ENCODE measurements around the gene LSP1.

Gene LSP1

GRCh38 chr11:1834062-1834610 lies 18.7 kb upstream of the LSP1 start:
- no peak for TF ChIP-seq CTCF (IDR thresholded peaks at IDR 0.05; ENCODE audit: low read depth, low read length)
- H3K9me3 ChIP-seq (ENCODE audit: severe bottlenecking) = no peaks in the 10 kb centered on the region
- no peak for DNase-seq
- no peaks in the 10 kb centered on the region for H3K36me3 ChIP-seq
- H3K4me3 ChIP-seq (ENCODE audit: low read depth, low read length) = no peak overlapping the region
- peaks cover 97% of the 10 kb centered on the region for H3K27me3 ChIP-seq (ENCODE audit: insufficient read depth, low read depth, severe bottlenecking)
- no peak overlapping the region for H3K27ac ChIP-seq

- Histone ChIP-seq H3K27ac (no peak within 1 kb of the TSS), H3K36me3 (no peaks in the 10 kb centered on the region), H3K27me3 (ENCODE audit: insufficient read depth, low read depth, severe bottlenecking) (peaks cover 94% of the 10 kb centered on the region), H3K9me3 (ENCODE audit: severe bottlenecking) (no peaks in the 10 kb centered on the region), H3K4me3 (ENCODE audit: low read depth, low read length) (no peak within 1 kb of the TSS)
- no peak for TF ChIP-seq CTCF (IDR thresholded peaks at IDR 0.05; ENCODE audit: low read depth, low read length)
- DNase-seq = no peak
These were observed 17.9 kb upstream of the LSP1 start, which contains the start of gene SYT8 for GRCh38 chr11:1834779-1835670. Gene SYT8 (plus strand): TSS chr11:1834990. CDS start chr11:1835106, 116 bp downstream.

- no peaks in the 10 kb centered on the region for H3K36me3 ChIP-seq
- peaks cover 94% of the 10 kb centered on the region for H3K27me3 ChIP-seq (ENCODE audit: insufficient read depth, low read depth, severe bottlenecking)
- no peak for DNase-seq
- H3K27ac ChIP-seq = no peak overlapping the region
- no peaks in the 10 kb centered on the region for H3K9me3 ChIP-seq (ENCODE audit: severe bottlenecking)
- TF ChIP-seq CTCF (IDR thresholded peaks at IDR 0.05; ENCODE audit: low read depth, low read length) = no peak
- H3K4me3 ChIP-seq (ENCODE audit: low read depth, low read length) = no peak overlapping the region
These were observed 17.2 kb upstream of the LSP1 start for GRCh38 chr11:1835671-1836010.

- Histone ChIP-seq H3K36me3 (no peaks in the 10 kb centered on the region), H3K9me3 (ENCODE audit: severe bottlenecking) (no peaks in the 10 kb centered on the region), H3K27me3 (ENCODE audit: insufficient read depth, low read depth, severe bottlenecking) (peaks cover 94% of the 10 kb centered on the region), H3K4me3 (ENCODE audit: low read depth, low read length) (no peak overlapping the region), H3K27ac (no peak overlapping the region)
- DNase-seq = no peak
- no peak for TF ChIP-seq CTCF (IDR thresholded peaks at IDR 0.05; ENCODE audit: low read depth, low read length)
These were observed 16.6 kb upstream of the LSP1 start for GRCh38 chr11:1836011-1836945.

GRCh38 chr11:1837171-1838076 lies 15.5 kb upstream of the LSP1 start:
- H3K4me3 ChIP-seq (ENCODE audit: low read depth, low read length) = no peak overlapping the region
- no peak overlapping the region for H3K27ac ChIP-seq
- no peaks in the 10 kb centered on the region for H3K9me3 ChIP-seq (ENCODE audit: severe bottlenecking)
- TF ChIP-seq CTCF (IDR thresholded peaks at IDR 0.05; ENCODE audit: low read depth, low read length) = peak; percentile 88
- no peaks in the 10 kb centered on the region for H3K36me3 ChIP-seq
- DNase-seq = peak; percentile 55
- peaks cover 94% of the 10 kb centered on the region for H3K27me3 ChIP-seq (ENCODE audit: insufficient read depth, low read depth, severe bottlenecking)
